H1 (cell line): ENCODE measurements around the gene CABLES2.
"Not testable (repeated sequence)": the region's sequence is repeated elsewhere in the genome, so short reads cannot be mapped to it uniquely, and the experiment has no call there.

Source experiments
- KDM1A ChIP-seq: fragments of 200-600, 300-600 bp; sonication (generic); IDR thresholded peaks from 2 replicates; pipeline ENCODE4 v1.7.1; 2016; ENCODE audit warnings: mild to moderate bottlenecking, low read length, borderline replicate concordance
- POLR2AphosphoS5 ChIP-seq: IDR thresholded peaks from 2 replicates; pipeline ENCODE4 v1.6.1; 2011; ENCODE audit warnings: low read depth, low read length
- TF ChIP-seq, protein P1 (sequence below), 3 experiments: IDR thresholded peaks; 1 replicate in 2 of 3; 2 replicates in 1 of 3; pipeline versions ENCODE4 v1.5.1 to v1.6.1; 2011; ENCODE audit warnings: low read length in 3 of 3, mild to moderate bottlenecking in 3 of 3, inconsistent platforms in 2 of 3, low read depth in 1 of 3, moderate library complexity in 1 of 3; ENCODE audit not compliant: insufficient read depth in 1 of 3; ENCODE audit errors: control extremely low read depth in 1 of 3
- TF ChIP-seq, protein P2 (sequence below): IDR thresholded peaks from 2 replicates; pipeline ENCODE4 v1.6.1; 2012; ENCODE audit warnings: inconsistent platforms

DNA sequence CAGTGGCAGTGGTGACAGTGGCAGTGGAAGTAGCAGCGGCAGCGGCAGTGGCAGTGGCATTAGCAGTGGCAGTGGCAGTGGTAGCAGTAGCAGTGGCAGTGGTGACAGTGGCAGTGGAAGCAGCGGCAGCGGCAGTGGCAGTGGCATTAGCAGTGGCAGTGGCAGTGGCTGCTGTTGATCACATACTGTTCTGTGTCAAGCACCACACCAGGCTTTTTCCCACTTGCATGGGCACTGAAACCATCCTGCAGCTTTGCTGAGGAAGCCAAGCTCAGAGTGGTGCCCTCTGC lies 18.9 kb upstream of the CABLES2 start:
- TF ChIP-seq, protein P1, sequence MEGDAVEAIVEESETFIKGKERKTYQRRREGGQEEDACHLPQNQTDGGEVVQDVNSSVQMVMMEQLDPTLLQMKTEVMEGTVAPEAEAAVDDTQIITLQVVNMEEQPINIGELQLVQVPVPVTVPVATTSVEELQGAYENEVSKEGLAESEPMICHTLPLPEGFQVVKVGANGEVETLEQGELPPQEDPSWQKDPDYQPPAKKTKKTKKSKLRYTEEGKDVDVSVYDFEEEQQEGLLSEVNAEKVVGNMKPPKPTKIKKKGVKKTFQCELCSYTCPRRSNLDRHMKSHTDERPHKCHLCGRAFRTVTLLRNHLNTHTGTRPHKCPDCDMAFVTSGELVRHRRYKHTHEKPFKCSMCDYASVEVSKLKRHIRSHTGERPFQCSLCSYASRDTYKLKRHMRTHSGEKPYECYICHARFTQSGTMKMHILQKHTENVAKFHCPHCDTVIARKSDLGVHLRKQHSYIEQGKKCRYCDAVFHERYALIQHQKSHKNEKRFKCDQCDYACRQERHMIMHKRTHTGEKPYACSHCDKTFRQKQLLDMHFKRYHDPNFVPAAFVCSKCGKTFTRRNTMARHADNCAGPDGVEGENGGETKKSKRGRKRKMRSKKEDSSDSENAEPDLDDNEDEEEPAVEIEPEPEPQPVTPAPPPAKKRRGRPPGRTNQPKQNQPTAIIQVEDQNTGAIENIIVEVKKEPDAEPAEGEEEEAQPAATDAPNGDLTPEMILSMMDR (IDR thresholded peaks at IDR 0.05; ENCODE audit: control extremely low read depth in 1 of 3, insufficient read depth in 1 of 3, low read depth in 1 of 3, low read length in 3 of 3), result not testable (repeated sequence)
- TF ChIP-seq, protein P2, sequence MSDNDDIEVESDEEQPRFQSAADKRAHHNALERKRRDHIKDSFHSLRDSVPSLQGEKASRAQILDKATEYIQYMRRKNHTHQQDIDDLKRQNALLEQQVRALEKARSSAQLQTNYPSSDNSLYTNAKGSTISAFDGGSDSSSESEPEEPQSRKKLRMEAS, result not testable (repeated sequence)
- not testable (repeated sequence) for TF ChIP-seq KDM1A, POLR2AphosphoS5
